Stimulated activated CD8-positive, alpha-beta memory T cell treated with anti-CD3 and anti-CD28 coated beads, Interleukin-15, amount 100 ng/mL, for 4 hours (primary cell): ENCODE data around the gene YIPF4.
"Not testable (repeated sequence)": the region's sequence is repeated elsewhere in the genome, so short reads cannot be mapped to it uniquely, and the experiment has no call there.

Source experiments
- DNase-seq, 2 donors: peaks; one replicate each; pipeline ENCODE4 v3.0.0-alpha.2; 2020; ENCODE audit warnings: low read depth in 2 of 2

Gene YIPF4

DNA sequence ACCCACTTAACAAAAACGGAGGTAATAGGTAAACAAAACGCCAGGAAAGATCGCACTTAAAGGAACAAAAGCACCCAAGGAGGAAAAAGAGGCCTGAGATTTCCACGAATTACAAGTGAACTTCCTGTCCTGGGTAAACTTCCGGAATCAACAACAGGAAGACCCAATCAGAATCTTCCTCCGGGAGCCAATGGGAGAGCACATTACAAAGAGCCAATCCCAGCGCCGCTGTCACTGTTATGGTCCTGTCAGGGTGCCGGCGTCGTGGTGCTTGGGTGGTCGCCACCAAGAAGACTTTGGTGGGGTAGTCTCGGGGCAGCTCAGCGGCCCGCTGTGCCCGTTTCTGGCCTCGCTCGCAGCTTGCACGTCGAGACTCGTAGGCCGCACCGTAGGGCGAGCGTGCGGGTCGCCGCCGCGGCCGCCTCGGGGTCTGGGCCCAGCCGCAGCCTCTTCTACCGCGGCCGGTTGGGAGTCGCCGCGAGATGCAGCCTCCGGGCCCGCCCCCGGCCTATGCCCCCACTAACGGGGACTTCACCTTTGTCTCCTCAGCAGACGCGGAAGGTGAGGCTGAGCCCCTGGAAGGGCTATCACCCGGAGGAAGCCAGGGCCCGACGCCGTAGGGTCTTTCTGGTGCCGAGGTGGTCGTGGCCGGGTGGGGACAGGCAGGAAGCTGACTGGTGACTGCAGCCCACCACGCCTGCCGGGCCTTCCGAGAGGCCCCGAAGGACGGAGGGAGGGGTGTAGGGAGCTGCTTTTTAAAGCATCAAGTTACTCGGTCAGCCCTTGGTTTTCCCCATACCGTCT, at the start of gene YIPF4:
Gene YIPF4 (plus strand): TSS at position 231 of the 804 bp plus-strand sequence. CDS start 252 bp downstream, at position 483.
- DNase-seq = peak; percentile 73 to 81

DNA sequence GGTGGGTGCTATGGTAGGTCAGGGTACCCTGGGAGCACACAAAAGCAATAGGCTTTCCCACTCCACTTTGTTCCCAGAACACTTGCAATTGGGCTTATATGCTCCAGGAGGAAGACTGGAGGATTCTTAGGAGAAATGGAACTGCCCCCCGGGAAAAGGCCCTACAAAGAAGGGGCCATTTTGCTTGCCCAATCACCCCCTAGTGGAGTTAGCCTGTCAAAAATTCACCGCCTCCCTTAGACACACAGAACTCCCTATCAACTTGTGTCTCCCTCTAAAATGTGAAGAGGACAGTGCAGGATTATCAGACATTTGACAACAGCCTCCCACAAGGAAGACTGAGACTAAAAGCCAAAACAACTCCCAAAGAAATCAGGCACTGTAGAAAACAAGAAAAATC, 49.5 kb upstream of the YIPF4 start:
- DNase-seq = no peak

DNA sequence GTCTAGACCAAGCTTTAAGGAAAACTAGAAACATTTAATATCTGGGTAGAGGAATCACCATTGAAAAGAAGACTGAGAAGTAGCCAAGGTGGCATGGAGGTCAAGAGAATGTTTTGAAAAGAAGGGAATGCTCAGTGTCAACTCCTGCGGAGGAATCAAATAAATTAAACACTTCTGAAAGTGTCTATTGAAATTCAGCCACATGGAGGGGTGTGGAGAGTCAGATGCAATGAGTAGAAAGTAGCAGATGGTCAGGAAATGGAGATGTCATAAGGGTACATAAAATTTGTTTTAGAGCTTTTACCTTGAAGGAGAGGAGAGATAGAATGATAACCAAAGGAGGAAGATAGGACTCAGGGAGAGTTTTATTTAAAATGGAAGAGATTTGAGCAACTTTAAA, 48.1 kb upstream of the YIPF4 start:
- no peak for DNase-seq

DNA sequence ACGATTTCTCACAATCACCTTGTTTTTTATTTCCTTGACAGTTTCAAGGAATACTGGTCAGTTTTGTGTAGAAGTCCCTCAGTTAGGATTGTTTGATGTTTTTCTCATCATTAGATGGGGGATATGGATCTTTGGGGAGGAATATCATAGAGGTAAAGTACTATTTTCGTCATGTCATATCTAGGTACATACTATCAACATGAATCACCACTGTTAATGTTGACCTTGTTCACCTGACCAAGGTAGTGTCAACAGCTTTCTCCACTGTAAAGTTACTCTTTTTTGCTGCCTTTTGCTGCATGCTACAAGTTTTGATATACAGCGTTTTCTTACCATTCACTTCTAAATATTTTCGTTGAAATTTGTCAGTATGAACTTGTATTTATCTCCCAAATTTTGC, 45.7 kb upstream of the YIPF4 start:
- no peak for DNase-seq

DNA sequence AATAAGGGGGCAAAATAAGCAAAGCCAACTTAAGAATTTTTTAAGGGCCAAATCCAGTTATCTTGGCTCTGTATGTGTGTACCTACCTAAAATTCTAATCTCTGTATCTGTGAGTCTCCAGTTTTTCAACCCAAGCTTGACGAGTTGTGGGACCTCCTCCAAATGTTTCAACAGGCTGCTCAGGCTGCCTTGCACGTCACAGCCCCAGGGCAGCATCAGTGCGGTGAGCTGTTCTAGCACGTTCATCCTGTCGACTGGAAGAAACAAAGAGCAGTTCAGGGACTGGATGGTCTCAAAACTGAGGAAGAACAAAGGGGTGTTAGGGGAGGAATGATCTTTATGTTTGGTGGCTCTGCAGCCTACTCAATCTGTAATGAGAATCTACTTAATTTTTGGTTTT, 42.4 kb upstream of the YIPF4 start:
- no peak for DNase-seq

DNA sequence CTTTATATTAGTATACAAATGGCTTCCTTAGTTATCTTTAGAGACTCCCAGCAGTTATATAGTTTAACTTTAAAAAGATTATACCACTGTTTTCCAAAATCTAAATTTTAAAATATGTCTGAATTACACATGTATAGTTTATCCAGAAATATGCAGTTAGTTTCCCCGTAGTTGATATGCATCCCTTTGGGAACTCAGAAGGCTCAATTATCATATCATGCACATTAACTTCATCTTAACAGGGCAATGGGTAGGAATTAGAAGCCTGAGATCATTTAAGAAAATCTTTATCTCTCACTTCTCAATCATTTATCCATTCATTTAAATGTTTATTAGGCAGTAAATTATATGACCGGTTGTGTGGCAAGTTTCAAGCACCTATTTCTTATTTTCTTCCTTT, 40.2 kb upstream of the YIPF4 start:
- no peak for DNase-seq

DNA sequence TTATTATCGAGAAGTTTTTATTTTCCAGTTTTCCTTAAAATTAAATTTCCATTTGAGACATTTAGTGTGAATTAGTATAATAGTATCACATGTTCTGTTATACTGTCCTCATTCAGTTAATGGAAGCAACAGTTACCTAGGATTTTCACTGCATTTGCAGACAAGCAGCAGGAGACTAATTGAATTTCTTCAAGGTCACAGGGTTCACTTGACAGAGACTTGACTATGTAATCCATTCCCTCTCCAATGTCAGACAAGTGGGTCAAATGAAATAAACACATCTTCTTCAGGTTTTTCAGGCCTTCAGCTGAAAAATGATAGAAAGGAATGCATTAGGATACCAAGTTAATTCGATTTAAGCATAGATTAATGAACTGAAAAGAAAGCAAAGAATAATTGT, 39.7 kb upstream of the YIPF4 start:
- DNase-seq = no peak

DNA sequence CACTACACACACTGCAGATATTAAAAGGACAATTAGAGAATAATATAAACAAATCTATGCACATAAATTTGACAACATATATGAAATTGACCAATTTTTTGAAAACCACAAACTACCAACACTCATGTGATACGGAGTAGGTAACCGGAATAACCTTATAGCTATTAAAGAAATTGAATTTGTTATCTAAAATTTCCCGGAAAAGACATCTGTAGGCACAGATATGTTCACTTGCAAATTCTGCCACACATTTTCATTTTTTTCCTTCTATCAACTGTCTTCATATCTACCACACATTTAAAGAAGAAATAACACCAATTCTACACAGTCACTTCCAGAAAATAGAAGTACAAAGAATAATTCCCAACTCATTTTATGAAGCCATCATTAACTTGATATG, 35.4 kb upstream of the YIPF4 start:
- no peak for DNase-seq

DNA sequence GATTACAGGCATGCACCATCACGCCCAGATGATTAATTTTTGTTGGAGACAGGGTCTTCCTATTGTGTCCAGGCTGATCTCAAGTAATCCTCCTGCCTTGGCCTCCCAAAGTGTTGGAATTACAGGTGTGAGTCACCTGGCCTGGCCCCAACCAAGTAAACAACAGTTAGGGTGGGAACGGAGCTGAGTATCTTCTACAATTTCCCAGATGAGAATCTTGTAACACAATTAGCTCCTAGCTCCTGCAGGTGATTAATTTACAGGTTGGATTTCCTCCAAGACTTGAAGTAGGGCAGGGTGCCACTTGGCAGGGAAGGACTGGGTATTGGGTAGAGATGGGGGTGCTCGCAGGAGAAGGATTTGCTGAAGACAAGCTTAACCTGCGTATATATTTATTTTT, 30.8 kb upstream of the YIPF4 start:
- no peak for DNase-seq

DNA sequence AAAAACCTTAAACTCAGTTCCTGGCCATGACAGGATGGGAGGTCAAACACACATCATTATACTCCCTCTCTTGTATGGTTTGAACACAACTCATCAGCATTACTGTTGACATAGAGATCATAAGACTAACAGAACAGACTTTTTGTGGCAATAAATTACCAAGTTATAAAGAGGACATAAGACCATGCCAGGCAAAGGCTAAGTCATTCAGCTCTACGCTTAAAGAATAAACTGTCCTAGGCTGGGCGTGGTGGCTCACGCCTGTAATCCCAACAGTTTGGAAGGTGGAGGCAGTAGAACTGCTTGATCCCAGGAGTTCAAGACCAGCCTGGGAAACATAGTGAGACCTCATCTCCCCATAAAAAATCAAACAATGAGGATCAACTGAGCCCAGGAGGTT, 29.4 kb upstream of the YIPF4 start:
- no peak for DNase-seq

DNA sequence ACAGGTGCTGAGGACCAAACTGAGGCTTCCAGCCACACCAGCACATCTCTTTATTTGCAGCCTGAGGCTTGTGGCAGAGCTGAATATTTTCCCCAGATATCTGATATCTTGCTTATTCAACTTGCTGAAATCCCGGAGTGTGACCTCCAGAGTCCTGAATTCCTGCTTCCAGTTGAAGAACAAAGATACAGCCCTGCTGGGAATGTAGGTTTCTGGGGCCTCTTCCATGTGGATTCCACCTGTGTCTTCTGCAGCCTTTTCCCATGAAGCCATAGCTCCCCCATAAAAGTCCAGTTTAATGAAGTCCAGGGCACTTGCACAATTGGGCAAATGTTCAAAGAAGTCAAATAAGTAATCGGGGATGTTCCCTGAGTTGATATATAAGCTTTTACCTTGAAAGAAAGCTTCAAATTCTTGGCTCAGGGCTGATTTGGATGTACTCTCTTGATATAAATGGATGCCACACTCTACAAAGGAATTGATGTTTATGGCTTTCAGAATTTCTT, 27.9 kb upstream of the YIPF4 start:
- no peak for DNase-seq

DNA sequence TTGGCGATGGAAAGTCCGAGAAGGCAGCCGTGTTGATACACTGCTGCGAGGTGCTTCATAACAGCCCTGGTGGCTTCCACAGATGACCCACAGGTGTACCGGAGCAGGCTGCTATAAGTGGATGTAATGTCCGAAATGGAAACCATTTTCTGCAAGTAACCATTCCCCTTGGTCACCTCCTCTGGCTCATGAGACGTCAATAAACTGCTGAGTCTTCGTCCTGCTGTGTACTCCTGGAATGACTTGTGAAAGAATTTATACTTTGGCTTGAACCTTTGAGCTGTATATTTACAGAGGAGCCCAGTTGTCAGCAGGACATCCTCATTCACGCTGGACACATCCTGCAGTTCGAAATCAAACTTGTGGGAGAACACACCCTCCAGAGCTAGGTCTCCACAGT, 27.4 kb upstream of the YIPF4 start:
- DNase-seq = no peak

DNA sequence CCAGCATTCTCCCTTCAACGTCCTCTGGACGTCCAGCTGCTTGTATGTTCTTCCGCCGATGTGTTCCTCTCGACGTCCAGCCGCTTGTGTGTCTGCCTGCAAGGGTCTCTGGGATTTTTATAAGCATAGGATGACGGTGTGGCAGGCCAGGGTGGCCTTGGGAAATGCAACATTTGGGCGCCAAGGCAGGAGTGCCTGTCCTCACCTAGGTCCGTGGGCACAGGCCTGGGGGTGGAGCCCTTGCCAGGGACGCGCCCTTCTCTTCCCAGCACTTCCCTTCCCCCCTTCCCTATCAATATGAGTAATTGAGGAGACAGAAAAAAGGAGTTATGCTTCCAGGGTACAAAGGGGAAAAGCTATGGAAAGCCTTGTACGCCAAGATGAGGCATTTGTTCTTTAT, 19.5 kb upstream of the YIPF4 start:
- no peak for DNase-seq

DNA sequence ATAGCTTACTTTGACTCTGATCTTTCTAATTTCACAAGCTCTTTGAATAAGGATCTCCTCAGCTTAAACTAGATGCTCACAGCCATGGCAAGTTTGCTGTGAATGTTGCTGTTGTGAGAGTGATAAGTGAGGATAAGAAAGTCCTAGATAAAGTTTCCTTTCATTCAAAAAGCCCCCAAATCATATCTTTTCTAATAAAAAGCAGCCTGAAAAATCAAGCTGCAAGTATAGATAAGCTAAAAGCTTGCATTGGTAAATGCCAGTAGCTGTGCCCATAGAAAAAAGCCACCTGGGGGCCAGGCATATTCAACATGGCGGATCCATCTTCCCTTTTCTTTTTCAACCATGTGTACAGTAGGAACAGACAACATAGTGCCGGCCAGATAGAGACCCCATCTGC, 17.3 kb upstream of the YIPF4 start:
- DNase-seq = no peak

DNA sequence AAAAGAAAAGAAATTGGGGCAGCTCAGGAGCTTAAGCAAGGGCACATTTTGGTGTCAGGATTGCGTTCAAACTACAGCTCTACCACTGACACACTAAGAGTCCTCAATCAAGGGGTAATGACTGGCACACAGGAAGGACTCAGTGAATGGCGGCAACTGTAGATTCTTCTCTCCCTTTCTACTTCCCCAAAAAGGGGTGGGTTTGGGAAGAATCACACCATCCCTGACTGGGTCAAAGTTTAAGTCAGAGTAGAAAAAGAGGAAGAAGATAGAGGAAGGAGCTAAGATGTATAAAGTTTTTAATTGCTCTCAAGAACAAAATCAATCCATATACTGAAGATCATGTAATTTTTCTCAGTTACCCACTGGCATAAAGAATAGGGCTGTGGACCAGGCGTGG, 15.6 kb upstream of the YIPF4 start:
- DNase-seq = no peak

DNA sequence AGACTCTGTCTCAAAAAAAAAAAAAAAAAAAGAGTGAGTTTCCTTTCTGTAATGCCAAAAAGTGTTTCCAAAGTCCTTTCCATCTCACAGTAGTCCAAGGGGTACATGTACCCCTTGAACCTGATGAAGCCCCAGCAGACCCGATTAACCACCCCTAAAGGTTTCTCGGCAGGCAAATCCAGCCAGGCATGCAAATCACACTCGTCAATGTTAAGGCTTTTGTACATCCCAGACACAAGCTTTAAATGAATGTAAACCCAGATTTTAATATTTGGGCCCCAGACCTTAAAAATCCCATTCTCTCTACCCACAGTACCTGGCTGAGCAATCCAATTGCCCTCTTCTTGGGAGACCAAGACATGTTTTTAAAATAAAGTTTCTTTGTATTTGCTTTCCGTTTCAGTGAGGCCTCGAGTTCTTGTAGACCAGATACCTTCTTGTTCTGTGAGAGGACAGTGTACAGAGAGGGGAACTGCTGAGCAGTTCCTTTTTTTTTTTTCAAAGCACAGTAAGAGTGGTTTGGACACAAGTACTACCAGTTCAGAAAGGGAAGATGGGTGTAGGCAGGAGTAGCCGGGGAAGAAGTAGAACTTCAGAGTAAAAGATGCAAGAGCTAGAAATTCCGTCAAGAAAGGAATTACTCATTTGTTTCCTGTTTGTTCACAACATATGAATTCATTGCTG, 13.1 kb upstream of the YIPF4 start, which contains the start of gene NLRC4:
Gene NLRC4 (minus strand): TSS at position 465 of the 684 bp plus-strand sequence. CDS start 8,111 bp downstream, outside the sequence.
- DNase-seq = no peak

DNA sequence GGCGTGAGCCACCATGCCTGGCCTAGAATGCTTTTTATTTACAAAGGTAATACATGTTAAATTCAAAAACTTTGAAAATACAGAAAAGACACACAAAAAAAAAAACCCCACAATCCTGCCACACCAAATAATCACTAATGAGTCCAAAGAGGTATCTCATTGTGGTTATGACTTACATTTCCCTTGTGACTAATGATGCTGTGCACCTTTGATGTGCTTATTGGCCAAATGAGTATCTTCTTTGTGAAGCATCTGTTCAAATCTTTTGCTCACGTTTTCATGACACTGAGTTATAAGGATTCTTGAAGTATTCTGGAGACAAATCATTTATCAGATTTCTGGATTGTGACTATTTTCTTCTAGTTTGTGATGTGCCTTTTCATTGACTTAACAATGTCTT, 6.6 kb upstream of the YIPF4 start:
- DNase-seq = no peak

DNA sequence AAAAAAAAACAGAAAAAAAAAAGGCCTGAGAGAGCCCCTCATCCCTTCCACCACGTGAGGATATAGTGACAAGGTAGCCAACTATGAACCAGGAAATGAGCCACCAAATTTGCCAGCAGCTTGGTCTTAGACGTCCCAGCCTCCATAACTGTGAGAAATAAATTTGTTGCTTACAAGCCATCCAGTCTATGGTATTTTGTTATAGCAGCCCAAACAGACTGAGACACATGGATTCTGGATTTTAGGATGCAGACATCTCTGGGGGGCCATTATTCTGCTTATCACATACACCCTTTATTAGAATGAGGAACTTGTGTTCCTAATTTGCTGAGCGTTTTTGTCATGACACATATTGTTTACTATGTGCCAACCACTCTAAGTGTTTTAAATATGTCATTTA, 5.4 kb upstream of the YIPF4 start:
- DNase-seq = no peak

DNA sequence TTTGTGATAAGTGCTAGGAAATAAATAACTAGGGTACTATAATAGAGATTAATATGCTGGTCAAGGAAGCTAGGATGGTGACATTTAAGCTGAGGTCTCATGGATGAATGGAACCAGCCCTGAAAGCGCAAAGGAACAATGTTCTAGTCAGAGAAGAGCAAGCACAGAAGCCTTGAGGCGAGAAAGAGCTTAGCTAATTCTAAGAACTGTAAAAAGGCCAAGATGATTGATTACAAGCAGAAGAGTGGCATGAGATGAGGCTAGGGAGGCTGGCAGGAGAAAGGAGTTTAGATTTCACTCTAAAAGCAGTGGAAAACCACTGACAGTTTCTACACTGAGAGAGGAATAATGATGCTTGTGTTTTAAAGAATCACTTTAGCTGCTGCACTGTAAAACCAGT, 3.4 kb upstream of the YIPF4 start:
- no peak for DNase-seq

DNA sequence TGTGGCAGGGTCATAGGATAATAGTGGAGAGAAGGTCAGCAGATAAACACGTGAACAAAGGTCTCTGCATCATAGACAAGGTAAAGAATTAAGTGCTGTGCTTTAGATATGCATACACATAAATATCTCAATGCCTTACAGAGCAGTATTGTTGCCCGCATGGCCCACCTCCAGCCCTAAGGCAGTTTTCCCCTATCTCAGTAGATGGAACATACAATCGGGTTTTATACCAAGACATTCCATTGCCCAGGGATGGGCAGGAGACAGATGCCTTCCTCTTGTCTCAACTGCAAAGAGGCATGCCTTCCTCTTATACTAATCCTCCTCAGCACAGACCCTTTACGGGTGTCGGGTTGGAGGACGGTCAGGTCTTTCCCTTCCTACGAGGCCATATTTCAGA, 1.9 kb upstream of the YIPF4 start:
- not testable (repeated sequence) for DNase-seq

DNA sequence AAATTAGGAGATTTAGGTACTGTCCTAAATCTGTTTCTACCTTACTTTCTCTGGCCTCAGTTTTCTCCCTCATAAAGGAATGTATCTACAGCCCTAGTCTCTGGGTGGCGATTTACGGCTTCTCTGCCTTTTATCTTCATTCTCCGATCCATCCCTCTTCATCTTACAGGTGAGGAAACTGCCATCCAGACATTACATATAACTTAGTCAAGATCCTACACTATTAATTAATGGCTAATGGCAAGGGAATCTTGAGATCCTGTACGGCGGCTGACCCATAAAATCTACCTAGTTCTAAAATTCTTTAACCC, 386 bp upstream of the YIPF4 start:
- no peak for DNase-seq

DNA sequence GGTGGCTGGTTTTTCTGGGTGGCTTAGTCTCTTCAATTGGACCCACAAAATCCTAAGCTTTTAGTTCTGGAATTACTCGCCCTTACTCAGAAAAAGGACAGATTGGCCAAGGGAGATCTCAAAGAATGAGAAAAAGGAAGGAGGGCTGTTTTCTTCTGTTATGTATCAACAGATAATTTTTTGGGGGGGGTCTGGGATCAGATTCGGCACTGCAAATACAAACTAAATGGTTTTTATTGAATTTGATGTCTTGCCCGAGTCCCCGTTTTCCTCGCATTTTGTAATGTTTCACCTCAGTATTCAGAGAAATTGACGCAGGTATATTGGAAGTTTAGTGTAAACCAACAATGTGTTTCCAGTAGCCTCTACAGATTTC, 762 bp downstream of the YIPF4 start:
- DNase-seq = no peak

DNA sequence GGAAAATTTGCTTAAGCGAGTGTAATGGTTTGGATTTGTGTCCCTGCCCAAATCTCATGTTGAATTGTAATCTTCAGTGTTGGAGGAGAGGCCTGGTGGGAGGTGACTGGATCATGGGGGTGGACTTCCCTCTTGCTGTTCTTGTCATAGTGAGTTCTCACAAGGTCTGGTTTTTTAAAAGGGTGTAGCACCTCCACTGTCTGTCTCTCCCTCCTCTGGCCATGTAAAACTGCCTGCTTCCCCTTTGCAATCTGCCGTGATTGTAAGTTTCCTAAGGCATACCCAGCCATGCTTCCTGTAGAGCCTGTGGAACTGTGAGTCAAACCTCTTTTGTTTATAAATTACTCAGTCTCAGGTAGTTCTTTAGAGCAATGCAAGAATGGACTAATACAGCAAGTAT, 6.6 kb downstream of the YIPF4 start:
- no peak for DNase-seq
